HepG2 (cell line): ENCODE measurements around the gene ABI2. TPM values are rescaled to one million over a fixed set of nuclear protein-coding genes. Genes with fewer than 3 reads are reported as not detected.

Experiments used
- CENPT ChIP-seq: sonication (generic); formaldehyde crosslinking; IDR thresholded peaks from 2 replicates; pipeline ENCODE4 v1.8.0; 2022; ENCODE audit warnings: low read depth, mild to moderate bottlenecking, moderate library complexity, missing genetic modification reagents
- FOXM1 ChIP-seq: sonication (generic); formaldehyde crosslinking; IDR thresholded peaks from 2 replicates; pipeline ENCODE4 v1.5.0; 2020; ENCODE audit warnings: missing genetic modification reagents
- GTF2F1 ChIP-seq: fragments of 150-350 bp; IDR thresholded peaks from 2 replicates; pipeline ENCODE4 v1.6.1; 2014; ENCODE audit warnings: low read length
- HDAC1 ChIP-seq: sonication (generic); formaldehyde crosslinking; IDR thresholded peaks from 2 replicates; pipeline ENCODE4 v1.5.1; 2020; ENCODE audit warnings: mild to moderate bottlenecking, missing genetic modification reagents
- HNRNPUL1 ChIP-seq: fragments of 200-400 bp; formaldehyde crosslinking; IDR thresholded peaks from 2 replicates; pipeline ENCODE4 v1.6.1; 2017; ENCODE audit warnings: low read depth, mild to moderate bottlenecking, low read length, moderate library complexity
- HOXA3 ChIP-seq: sonication (generic); formaldehyde crosslinking; IDR thresholded peaks from 2 replicates; pipeline ENCODE4 v1.5.0; 2020; ENCODE audit warnings: missing genetic modification reagents
- MEF2D ChIP-seq: sonication (generic); formaldehyde crosslinking; IDR thresholded peaks from 2 replicates; pipeline ENCODE4 v1.5.1; 2020; ENCODE audit warnings: mild to moderate bottlenecking, missing genetic modification reagents
- POLR2G ChIP-seq: fragments of 200-400 bp; formaldehyde crosslinking; IDR thresholded peaks from 2 replicates; pipeline ENCODE4 v1.6.1; 2018; ENCODE audit warnings: mild to moderate bottlenecking, low read depth, low read length, moderate library complexity
- ZKSCAN5 ChIP-seq: sonication (generic); formaldehyde crosslinking; IDR thresholded peaks from 2 replicates; pipeline ENCODE4 v1.5.1; 2020; ENCODE audit warnings: mild to moderate bottlenecking, missing genetic modification reagents
- ZNF136 ChIP-seq: sonication (generic); formaldehyde crosslinking; IDR thresholded peaks from 2 replicates; pipeline ENCODE4 v1.8.1; 2022; ENCODE audit warnings: low read depth, mild to moderate bottlenecking, moderate library complexity, missing genetic modification reagents
- ZNF264 ChIP-seq: sonication (generic); formaldehyde crosslinking; IDR thresholded peaks from 2 replicates; pipeline ENCODE4 v1.4.0; 2020; ENCODE audit warnings: missing genetic modification reagents
- ZNF562 ChIP-seq: sonication (generic); formaldehyde crosslinking; IDR thresholded peaks from 2 replicates; pipeline ENCODE4 v1.8.0; 2022; ENCODE audit warnings: missing genetic modification reagents, borderline replicate concordance
- ZNF703 ChIP-seq: sonication (generic); formaldehyde crosslinking; IDR thresholded peaks from 2 replicates; pipeline ENCODE4 v1.5.1; 2020; ENCODE audit warnings: missing genetic modification reagents, mild to moderate bottlenecking, moderate library complexity, borderline replicate concordance
- polyA plus RNA-seq, 8 experiments: library from polyadenylated mRNA; depleted of rRNA in 3 of 8; stranded (reverse) in 7 of 8; unstranded in 1 of 8; fragments of >200 nt; fragmentation: Illumina TruSeq in 4 of 8; extraction: Trizol in 4 of 8; gene quantifications; 2 replicates each; pipeline versions ENCODE4 v1.2.1 to v1.2.3, GENCODE V29; 2011 to 2016; ENCODE audit warnings: low read depth in 4 of 8, missing spikeins in 1 of 8, mixed read lengths in 1 of 8; ENCODE audit not compliant: insufficient read depth in 1 of 8
- total RNA-seq, 5 experiments: library from RNA; depleted of rRNA; stranded (reverse); fragments of >200 nt; fragmentation: Illumina TruSeq; extraction: Trizol; gene quantifications; 2 replicates each; pipeline ENCODE4 v1.2.3, GENCODE V29; 2016; ENCODE audit warnings: low read depth in 1 of 5
- TF ChIP-seq, protein P1 (sequence below): sonication (generic); formaldehyde crosslinking; IDR thresholded peaks from 2 replicates; pipeline ENCODE4 v1.4.0; 2020; ENCODE audit warnings: missing genetic modification reagents, borderline replicate concordance
- TF ChIP-seq, protein P2 (sequence below): sonication (generic); formaldehyde crosslinking; IDR thresholded peaks from 2 replicates; pipeline ENCODE4 v1.8.0; 2022; ENCODE audit warnings: mild to moderate bottlenecking, missing genetic modification reagents
- TF ChIP-seq, protein P3 (sequence below): sonication (generic); formaldehyde crosslinking; IDR thresholded peaks from 2 replicates; pipeline ENCODE4 v1.5.1; 2020; ENCODE audit warnings: mild to moderate bottlenecking, missing genetic modification reagents, moderate library complexity
- TF ChIP-seq, protein P4 (sequence below): sonication (generic); formaldehyde crosslinking; IDR thresholded peaks from 2 replicates; pipeline ENCODE4 v1.5.0; 2020; ENCODE audit warnings: missing genetic modification reagents
- TF ChIP-seq, protein P5 (sequence below): IDR thresholded peaks from 2 replicates; pipeline ENCODE4 v1.6.1; 2016; ENCODE audit warnings: control low read depth

ABI2 gene
- total and polyA plus RNA-seq, 2 of the 13 experiments (the other 11 are each of a cell fraction or from before 2014, with no cell fraction given), result 28.4 to 32.4 TPM

DNA sequence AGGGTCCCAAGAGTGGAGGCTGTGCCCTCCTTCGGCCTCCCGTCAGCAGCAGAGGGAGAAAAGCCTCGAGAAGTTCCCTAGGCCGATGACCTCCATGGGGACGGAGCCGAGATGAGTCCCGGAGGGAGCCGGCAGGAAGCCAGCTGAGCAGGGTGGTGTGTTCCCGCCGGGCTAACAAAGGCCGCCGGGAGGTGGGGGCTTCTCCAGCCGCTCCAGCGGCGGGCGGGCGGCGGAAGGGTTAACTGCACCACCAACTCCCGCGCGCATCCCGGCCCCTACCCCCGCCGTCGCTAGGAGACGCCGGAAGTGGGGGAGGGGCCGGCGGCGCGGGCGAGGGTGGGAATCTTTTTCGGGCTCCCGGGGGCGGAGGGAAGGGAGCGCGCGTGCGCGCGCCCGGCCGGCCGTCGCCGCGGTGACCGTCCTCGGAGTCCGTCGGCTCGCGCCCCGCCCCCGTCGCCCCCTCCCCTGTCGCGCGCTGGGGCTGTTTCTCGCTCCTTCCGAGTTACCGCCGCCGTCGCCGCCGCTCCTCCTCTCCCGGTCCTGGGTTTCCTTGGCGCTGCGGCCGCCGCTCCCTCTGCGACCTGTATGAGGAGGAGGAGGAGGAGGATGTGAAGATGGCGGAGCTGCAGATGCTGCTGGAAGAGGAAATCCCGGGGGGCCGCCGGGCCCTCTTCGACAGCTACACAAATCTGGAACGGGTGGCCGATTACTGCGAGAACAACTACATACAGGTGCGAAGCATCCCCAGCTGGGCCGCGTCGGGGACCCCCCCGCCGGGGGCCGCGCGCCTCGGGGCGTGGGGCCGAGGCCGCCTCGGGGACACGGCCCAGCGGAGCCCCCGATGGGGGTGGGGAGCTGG is at the start of gene ABI2 (continued):
- TF ChIP-seq, protein P1, sequence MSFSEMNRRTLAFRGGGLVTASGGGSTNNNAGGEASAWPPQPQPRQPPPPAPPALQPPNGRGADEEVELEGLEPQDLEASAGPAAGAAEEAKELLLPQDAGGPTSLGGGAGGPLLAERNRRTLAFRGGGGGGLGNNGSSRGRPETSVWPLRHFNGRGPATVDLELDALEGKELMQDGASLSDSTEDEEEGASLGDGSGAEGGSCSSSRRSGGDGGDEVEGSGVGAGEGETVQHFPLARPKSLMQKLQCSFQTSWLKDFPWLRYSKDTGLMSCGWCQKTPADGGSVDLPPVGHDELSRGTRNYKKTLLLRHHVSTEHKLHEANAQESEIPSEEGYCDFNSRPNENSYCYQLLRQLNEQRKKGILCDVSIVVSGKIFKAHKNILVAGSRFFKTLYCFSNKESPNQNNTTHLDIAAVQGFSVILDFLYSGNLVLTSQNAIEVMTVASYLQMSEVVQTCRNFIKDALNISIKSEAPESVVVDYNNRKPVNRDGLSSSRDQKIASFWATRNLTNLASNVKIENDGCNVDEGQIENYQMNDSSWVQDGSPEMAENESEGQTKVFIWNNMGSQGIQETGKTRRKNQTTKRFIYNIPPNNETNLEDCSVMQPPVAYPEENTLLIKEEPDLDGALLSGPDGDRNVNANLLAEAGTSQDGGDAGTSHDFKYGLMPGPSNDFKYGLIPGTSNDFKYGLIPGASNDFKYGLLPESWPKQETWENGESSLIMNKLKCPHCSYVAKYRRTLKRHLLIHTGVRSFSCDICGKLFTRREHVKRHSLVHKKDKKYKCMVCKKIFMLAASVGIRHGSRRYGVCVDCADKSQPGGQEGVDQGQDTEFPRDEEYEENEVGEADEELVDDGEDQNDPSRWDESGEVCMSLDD (CRISPR knock-in tag), result 0 out of 2 replicates have a peak, but pooled peaks have one; percentile 51
- TF ChIP-seq ZKSCAN5 (CRISPR knock-in tag) (no peak), ZNF136 (CRISPR knock-in tag) (no peak; the same call in 1 of the 2 replicates), POLR2G (peak; percentile 72), ZNF264 (CRISPR knock-in tag) (peak; percentile 83; the same call in 1 of the 2 replicates), HDAC1 (CRISPR knock-in tag) (peak; percentile 97), ZNF703 (CRISPR knock-in tag) (no peak), CENPT (CRISPR knock-in tag) (0 out of 2 replicates have a peak, but pooled peaks have one; percentile 22), MEF2D (no peak; the same call in 1 of the 2 replicates), HOXA3 (CRISPR knock-in tag) (peak; percentile 48), HNRNPUL1 (0 out of 2 replicates have a peak, but pooled peaks have one; percentile 48), ZNF562 (peak; percentile 44; the same call in 1 of the 2 replicates), GTF2F1 (no peak), FOXM1 (no peak)
- TF ChIP-seq, protein P2, sequence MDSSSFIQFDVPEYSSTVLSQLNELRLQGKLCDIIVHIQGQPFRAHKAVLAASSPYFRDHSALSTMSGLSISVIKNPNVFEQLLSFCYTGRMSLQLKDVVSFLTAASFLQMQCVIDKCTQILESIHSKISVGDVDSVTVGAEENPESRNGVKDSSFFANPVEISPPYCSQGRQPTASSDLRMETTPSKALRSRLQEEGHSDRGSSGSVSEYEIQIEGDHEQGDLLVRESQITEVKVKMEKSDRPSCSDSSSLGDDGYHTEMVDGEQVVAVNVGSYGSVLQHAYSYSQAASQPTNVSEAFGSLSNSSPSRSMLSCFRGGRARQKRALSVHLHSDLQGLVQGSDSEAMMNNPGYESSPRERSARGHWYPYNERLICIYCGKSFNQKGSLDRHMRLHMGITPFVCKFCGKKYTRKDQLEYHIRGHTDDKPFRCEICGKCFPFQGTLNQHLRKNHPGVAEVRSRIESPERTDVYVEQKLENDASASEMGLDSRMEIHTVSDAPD (CRISPR knock-in tag), result peak; percentile 79; the same call in 1 of the 2 replicates
- TF ChIP-seq, protein P3, sequence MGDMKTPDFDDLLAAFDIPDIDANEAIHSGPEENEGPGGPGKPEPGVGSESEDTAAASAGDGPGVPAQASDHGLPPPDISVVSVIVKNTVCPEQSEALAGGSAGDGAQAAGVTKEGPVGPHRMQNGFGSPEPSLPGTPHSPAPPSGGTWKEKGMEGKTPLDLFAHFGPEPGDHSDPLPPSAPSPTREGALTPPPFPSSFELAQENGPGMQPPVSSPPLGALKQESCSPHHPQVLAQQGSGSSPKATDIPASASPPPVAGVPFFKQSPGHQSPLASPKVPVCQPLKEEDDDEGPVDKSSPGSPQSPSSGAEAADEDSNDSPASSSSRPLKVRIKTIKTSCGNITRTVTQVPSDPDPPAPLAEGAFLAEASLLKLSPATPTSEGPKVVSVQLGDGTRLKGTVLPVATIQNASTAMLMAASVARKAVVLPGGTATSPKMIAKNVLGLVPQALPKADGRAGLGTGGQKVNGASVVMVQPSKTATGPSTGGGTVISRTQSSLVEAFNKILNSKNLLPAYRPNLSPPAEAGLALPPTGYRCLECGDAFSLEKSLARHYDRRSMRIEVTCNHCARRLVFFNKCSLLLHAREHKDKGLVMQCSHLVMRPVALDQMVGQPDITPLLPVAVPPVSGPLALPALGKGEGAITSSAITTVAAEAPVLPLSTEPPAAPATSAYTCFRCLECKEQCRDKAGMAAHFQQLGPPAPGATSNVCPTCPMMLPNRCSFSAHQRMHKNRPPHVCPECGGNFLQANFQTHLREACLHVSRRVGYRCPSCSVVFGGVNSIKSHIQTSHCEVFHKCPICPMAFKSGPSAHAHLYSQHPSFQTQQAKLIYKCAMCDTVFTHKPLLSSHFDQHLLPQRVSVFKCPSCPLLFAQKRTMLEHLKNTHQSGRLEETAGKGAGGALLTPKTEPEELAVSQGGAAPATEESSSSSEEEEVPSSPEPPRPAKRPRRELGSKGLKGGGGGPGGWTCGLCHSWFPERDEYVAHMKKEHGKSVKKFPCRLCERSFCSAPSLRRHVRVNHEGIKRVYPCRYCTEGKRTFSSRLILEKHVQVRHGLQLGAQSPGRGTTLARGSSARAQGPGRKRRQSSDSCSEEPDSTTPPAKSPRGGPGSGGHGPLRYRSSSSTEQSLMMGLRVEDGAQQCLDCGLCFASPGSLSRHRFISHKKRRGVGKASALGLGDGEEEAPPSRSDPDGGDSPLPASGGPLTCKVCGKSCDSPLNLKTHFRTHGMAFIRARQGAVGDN (CRISPR knock-in tag), result peak; percentile 83
- TF ChIP-seq, protein P4, sequence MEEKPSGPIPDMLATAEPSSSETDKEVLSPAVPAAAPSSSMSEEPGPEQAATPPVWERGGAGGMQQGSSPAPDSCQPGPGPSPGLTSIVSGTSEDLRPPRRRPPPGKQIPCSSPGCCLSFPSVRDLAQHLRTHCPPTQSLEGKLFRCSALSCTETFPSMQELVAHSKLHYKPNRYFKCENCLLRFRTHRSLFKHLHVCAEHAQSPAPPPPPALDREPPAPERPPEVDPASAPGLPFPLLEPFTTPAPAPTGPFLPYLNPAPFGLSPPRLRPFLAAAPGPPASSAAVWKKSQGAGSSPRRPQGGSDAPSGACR (CRISPR knock-in tag), result peak; percentile 91
- TF ChIP-seq, protein P5, sequence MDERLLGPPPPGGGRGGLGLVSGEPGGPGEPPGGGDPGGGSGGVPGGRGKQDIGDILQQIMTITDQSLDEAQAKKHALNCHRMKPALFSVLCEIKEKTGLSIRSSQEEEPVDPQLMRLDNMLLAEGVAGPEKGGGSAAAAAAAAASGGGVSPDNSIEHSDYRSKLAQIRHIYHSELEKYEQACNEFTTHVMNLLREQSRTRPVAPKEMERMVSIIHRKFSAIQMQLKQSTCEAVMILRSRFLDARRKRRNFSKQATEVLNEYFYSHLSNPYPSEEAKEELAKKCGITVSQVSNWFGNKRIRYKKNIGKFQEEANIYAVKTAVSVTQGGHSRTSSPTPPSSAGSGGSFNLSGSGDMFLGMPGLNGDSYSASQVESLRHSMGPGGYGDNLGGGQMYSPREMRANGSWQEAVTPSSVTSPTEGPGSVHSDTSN (CRISPR knock-in tag), result no peak
